T-helper 2 cell treated with Interferon-gamma antibody and Interleukin-4, amounts not matched to agents 100 ng/mL and 5 ng/mL, for 36 hours (primary cell): ENCODE measurements around the gene ALG14. TPM values are rescaled to one million over a fixed set of nuclear protein-coding genes. Genes with fewer than 3 reads are reported as not detected.

Experiments used
- intact Hi-C: fragments of 100-400 bp; cut with micrococcal nuclease; formaldehyde crosslinking; loops from one replicate; pipeline ENCODE4 v1.15.1; 2023
- total RNA-seq: library from RNA; stranded (reverse); gene quantifications from 2 replicates; pipeline ENCODE4 v1.2.3, GENCODE V29; 2022

ALG14 gene
- total RNA-seq, 1 donor from 2014 or later = 3.0 TPM

DNA sequence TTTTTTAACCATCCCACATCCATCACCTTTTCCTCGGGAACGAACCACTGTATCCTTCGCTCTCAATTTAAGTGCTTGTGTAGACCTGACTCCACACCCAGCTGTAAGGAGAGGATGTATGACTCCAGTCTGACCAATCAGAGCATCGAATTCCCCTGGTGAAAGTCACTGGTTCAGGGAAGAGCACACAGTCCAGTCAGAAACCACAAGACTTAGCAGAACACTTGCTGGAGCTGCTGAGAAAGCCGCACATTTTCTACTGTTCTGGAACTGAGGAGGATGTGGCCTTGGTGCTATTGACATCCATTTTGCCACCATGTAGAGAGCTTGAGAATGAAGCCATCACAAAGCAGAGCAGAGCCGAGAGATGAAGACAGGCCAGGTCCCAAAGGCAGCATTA lies 86.0 kb downstream of the ALG14 start:
- intact Hi-C loops = no loop called here

DNA sequence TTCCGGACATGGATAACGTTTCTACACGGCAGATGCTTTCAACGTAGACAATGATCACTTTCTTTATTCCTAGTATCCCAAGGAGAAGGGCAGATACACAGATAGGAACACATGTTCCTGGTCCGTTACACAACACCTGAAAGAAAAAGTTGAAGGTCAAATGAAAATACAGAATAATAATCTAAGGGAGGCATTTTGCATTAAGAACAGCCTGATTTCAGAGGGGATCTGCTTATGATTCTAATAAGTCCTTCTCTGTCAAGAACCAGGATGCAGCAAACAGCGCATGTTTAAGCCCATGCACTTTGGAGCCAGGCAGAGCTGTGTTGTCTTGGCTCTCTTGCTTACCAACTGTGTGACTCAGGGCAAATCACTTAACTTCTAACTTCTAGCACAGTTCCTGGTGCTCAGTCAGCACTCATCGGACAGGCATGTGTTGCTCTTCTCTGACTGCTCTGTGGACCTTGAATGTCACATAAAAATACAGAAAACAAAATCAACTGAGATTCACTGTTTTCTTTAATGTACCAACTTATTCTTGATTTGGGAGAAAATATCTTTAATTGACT lies 89.5 kb downstream of the ALG14 start:
- intact Hi-C loops = no loop called here

DNA sequence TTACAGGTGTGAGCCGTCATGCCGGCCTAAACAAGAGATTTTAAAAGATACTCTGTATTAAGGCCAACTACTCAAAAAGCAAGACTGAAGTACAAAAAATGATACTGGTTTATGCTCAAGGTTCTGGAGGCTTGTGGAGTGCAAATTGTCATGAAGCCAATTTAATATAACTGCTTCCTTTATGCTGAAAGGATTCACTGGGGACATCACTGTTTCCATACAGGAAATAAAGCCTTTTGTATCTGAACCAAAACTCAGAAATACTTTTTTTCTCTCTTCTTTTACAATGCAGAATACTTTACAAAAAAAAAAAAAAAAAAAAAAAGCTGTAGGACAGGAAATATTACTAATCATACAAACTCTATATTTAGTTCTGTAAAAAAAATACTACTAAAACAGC lies 90.4 kb downstream of the ALG14 start:
- intact Hi-C loops = no loop called here

DNA sequence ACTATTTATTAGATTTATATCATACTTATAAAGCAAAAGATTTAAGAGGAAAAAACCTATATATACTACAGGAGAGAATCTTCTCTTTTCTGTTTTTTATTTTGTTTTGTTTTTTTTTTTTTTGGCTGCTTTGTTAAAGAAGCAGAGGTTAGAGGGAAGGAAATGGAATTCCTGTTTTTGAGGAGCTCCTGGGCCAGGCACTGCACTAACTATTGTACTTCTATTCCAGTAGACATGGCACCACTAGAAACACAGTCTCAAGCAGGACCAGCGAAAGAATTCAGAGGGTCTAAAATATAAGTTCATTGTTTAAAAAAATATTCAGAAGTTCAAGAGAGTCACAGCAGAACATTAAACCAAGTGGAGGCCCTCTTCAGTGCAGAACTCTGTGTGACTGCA lies 91.2 kb downstream of the ALG14 start:
- intact Hi-C loops = no loop called here

DNA sequence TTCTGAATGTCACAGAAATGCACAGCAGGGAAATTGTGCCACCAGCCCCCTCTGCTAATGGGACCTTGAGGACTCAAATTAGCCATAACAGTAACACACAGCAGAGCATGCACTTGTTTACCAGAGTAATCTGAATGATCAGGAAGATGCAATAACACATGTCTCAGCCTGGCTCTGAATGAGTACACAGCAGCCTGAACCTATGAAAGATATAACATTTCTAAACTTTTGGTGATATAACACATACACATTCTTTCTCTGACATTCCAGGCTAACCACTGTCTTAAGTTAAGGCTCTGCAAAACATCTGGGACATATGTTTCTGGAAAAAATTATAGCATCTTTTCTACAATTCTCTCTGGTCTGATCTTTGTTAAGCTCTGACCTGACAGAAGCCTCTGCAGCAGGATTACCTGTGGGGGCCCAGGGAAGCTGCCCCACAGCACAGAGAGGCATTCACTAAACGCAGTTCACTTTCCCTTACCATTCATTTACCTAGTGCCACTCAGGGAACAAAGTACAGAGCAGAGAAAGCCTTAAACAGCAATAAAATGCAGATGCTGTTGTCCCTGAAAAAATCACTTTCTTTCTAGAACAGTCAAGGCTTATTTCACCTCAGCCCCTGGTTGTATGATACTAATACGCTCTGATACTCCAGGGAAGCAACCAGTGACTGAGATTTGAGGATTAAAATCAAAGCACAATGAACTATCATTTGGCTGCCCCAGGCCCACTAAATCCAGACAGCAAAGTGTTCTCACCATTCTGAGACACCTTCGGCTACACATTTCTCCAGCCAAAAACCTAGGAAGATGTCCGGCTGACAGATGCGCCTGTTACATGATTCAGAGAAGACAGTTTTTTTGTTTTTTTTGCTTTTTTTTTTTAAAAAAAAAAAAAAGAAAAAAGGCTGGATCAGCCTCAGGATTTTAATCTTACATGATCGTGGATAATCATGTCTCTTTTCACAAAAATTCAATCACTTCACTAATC lies 91.9 kb downstream of the ALG14 start:
- intact Hi-C loops = no loop called here

DNA sequence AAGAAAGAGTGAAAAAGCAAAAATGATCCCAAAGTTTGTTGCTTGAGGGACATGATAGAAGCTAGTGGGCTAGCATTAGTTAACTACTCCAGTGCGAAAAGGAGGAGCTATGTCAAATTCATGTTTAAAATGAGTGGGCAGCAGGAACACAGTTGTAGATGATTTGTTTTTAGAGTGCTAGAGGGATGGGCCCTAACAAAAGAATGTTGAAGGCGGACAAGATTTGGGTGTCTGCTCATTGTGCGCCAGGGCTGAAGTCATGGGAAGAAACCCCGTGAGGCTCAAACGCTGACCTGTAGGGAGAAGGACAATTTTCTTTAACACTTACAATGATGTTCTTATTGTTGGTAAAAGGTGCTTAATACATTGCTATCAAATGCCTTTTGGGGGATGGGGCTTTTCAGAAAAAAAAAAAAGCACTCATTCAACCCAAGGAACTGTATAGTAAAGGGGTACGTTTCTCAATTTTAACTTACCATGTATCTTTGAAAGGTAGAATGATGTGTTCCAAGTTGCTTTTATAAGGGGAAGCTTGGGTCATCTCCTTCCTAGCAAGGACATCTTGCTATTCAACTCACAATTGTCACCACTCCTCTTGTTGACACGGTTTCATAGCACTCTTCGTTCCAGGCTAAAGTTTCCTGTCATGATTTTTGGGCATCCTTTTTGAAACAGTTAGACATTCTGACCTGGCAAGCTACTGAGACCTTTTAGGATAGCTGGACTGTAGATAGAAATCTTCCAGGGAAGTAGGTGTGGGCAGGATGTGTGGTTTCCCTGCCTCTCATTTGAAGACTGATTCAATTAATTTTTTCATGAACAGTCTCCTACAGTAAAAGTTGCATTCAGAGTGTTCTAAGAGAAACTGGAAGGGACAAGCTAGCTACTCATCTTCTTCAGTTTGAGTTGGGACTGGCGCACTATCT lies 92.8 kb downstream of the ALG14 start:
- intact Hi-C loops = no loop called here

DNA sequence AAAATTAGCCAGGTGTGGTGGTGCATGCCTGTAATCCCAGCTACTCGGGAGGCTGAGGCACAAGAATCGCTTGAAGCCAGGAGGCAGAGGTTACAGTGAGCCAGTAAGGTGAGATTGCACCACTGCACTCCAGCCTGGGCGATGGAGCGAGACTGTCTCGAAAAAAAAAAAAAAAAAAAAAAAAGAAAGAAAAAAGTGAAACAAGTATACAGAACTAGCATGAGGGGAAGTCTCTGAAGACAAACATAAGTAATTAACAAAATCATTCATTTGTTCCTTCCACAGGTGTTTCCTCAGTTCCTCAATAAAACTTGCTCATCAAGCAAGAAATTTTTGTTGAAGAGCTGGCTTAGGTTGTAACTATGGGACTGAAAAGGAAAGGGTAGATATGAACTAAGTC lies 93.6 kb downstream of the ALG14 start:
- intact Hi-C loops = no loop called here

DNA sequence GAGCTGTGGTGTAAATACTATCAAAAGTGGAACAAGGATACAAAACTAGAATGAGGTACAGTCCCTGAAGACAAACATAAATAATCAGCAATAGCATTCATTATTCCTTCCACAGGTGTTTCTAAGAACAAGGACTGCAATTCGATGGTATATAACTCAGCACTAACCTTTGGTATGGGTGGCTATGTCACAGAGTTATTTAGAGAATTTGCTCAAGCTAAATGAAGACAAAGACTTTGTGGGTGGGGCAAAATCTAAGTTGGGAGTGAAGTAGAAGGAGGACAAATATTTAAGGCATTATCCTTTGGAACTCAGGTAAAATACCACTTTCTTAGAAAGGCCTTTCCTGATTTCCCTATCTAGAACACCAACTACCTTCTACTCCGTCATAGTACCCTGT lies 94.3 kb downstream of the ALG14 start:
- intact Hi-C loops = no loop called here

DNA sequence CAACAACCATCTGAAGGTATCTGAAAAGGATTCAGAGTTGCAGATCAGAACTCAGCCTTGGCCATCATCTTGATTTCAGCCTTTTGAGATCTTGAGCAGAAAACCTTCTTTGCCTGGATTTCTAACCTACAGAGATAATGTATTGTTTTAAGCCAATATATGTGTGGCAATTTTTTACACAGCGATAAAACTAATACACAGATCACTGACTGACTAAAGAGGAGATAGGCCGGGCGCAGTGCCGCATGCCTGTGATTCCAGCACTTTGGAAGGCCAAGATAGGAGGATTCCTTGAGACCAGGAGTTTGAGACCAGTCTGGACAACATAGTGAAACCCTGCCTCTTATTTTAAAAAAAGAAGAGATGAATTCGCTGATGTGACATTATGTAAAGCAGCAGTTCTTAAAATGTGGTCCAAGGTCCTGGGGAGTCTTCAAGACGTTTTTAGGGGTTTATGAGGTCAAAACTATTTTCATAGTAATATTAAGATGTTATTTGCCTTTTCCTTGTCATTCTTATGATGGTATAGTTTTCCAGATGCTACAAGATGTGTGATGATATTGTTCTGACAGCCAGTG lies 95.7 kb downstream of the ALG14 start:
- intact Hi-C loops = no loop called here

DNA sequence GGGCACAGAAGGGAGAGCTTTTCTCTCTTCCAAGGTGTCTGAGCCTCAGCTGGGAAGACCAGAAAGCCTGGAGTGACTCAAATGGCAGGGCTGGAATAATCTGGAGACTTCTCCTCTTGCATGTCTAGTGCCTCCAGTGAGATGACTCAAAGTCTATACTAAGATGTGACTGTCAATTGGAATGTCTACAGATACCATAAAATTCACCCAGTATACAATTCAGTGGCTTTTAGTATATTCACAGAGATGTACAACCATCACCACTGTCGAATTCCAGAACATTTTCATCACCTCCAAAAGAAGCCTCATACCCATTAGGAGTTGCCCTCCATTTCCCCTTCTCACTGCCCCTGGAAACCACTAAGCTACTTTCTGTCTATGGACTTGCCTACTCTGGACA lies 97.9 kb downstream of the ALG14 start:
- intact Hi-C loops = no loop called here

DNA sequence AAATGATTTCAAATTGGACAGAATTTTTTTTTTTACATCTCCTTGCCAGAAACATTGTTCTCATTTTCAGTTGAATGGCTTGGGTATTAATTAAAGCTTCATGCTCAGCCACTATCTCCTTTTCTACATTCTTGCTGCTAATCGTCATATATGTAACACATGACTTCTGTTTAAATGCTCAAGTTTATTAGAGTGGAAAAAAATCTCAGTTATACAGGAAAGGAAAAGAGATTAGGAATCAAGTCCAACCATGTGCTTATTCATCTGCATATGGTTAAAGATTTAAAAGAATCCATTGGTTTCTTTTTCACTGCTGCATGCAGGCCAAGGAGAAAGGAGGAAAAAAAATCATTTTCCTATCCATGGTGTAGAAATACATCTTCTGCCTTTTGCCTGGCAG lies 98.5 kb downstream of the ALG14 start:
- intact Hi-C loops = no loop called here

DNA sequence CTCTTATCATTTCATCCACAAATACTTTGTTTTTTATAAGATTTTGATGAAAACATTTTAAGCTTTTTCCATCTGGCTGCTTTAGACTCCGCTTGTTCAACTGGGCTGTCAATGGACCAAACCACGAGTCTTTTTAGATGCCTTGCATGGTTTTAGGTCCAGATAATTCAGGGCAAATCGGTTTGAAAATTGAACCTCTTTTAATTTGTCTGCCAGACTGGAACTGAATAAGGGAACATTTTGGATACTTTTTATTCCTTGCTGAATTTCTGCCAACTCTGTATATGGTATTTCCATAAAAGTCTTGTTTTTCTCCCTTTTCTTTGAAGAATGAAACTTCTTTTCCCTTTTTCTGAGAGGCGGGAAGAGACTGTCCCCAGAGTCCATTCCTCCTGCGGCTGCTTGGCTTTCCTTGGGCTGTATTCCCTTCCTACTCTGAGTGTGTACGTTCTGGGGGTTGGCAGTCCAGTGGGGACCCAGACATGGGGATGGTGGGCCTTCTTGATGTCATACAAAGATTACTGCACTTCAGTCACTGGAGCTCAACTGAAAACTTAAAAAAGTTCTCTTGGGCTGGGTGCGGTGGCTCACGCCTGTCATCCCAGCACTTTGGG lies 99.3 kb downstream of the ALG14 start:
- intact Hi-C loops = no loop called here

DNA sequence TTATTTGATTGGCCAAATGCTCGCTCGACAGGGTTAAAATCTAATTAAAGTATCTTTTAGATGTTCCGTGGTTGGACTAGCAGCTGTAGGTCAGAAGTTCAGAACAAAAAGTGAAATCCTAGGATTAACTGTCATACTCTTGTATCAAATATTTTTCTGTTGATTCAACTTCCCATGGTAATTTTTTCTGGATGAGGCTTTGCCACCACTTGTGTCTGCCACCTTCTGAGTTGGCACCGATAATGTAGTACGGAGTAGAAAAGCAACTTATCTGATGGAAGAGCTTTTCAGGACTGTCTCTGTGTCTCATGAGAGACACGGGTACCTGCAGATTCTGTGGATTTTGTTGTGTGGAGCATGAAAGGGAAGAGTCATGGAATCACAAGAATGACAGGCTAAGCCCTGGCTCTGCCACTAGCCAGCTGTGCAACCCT lies 101.2 kb downstream of the ALG14 start:
- intact Hi-C loops = no loop called here

DNA sequence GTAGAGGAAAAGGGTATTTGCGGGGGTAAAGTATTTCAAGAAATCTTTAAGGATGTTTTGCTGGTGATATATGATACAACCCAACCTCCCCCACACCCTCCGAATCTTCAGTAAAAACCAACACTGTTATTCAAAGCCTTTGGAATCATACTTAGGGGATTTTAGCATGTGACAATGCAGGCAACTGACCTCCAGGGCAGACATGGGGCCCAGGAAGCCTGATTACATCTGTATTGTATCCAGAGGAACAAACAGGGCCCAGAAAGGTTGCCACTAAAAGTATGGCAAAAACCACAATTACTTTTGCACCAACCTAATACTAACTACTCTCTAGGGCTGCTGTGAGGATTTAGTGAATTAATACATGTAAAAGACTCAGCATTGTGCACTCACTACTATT lies 102.0 kb downstream of the ALG14 start:
- intact Hi-C loops = no loop called here

DNA sequence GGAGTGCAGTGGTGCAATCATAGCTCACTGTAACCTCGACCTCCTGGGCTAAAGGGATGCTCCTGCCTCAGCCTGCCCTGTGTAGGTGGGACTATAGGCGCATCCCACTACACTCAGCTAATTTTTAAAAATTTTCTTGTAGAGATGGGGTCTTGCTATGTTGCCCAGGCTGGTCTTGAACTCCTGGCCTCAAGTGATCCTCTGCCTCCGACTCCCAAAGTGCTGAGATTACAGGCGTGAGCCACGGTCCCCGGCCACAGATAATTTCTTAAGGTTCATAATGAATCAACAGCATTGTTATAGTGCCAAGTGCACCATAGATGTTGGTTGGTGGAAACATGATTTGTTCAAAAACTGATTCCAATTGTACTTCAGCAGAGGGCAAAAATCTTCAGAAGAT lies 103.6 kb downstream of the ALG14 start:
- intact Hi-C loops = loop anchor here (10.0 kb wide), 1 partner anchor 114 kb away; no protein-coding TSS in a partner anchor

DNA sequence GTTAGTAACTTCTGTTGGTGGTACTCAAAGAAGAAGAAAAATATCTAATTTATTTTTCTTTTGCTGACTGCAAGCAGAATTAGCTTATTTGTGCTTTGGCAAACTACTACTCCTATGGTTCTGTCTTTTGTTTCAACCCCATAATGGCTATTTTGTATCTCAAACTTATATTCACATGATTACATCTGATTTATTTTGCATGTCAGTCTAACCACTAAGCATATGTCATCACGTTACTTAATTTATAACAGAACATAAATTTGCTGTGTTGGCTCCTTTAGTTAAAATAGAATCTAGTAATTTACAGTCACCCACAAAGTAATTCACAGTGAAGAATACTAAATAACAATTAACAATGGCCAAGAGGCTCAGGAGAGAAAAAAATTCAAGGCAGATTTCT lies 106.7 kb downstream of the ALG14 start:
- intact Hi-C loops = loop anchor here (10.0 kb wide), 1 partner anchor 111 kb away; no protein-coding TSS in a partner anchor

DNA sequence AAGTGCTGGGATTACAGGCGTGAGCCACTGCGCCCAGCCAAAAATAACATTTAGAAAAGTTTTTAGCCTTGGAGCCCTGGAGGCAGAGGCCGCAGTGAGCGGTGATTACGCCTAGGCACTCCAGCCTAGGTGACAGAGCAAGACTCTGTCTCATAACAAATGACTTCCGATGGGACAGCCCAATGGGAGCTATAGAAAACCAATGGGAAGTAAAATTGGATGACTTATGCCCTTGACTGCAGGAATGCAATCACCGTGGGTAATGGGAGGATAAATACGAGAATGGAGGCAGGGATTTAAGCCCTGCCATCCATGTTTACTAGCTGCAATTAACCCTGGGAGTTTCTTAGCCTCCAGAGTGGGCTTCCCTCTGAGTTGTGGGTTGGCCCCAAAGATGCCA lies 108.9 kb downstream of the ALG14 start:
- intact Hi-C loops = loop anchor here (10.0 kb wide), 1 partner anchor 109 kb away; no protein-coding TSS in a partner anchor

DNA sequence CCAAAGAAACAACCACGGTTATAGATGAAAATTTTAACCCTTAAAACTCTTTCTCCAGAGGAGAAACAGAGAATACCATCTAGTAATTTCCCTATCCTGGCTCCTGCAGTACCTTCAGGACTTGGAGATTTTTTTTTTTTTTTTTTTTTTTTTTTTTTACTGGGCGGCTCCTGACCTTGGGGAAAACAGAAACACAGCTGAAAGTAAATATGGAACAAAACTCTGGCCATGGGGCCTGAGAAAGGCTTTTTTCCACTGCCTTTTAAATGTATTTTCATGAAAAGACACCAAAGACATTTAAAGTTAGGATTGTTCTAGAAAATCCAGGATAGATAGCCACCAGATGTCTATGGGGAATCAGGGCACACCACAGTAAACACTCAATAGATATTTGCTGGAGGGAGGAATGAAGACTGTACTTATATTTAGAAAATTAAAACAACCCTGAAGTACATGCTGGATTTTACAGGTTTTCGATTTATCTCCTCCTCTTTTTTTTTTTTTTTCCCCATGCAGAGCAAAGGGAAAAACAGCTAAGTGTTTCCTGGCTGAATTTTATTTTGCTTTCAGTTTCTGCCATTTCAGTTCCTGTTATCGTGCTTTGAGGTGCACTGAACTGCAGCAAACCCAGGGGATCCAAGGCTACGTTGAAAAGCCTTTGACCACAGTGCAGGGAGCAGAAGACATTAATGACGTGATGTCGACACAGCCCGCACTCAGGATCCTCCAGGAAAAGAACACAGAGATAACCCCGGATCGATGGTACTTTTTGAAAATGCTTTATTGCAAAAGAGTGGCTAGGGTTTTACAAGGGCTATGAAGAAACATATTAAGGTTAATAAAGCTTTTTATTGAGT lies 110.1 kb downstream of the ALG14 start:
- intact Hi-C loops = loop anchor here (10.0 kb wide), 1 partner anchor 108 kb away; no protein-coding TSS in a partner anchor

DNA sequence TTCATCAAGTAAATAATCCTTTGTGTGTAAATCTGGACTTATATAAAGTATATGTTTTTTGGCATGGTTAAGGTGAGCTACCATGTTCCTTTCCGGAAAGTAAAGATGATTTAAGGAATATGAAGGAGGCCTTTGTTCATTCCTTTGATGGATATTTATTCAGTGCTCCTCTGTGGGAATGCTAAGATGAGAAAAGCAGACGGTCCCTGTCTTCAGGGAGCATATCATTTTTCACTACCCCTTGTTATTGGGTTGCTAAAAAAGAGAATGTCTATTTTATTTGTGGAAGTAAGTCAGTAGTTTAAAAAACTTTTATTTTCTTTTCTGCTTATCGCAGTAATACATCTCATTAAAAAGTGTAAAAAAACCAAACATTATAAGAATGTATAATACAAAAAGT lies 110.8 kb downstream of the ALG14 start:
- intact Hi-C loops = loop anchor here (10.0 kb wide), 1 partner anchor 107 kb away; no protein-coding TSS in a partner anchor

DNA sequence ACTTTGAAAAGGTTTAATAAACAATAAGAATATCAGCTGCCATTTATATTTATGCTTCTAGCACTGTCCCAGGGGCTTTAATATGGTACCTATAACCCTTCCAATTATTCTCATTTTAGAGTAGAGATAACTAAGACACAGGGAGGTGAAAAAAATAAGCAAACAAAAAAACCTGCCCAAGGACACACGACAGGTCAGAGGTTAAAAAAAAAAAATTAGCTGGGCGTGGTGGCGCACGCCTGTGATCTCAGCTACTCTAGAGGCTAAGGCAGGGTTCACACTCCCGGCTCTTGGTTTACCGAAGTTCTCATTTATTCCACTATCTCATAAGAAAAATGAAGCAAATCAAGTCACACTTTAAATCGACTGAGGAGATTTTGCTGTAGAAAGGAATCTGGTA lies 111.2 kb downstream of the ALG14 start:
- intact Hi-C loops = loop anchor here (10.0 kb wide), 1 partner anchor 107 kb away; no protein-coding TSS in a partner anchor
